Vagina (tissue), 2 donors: Measurements from ENCODE around the gene SCML1. TPM values are rescaled to one million over a fixed set of nuclear protein-coding genes. Genes with fewer than 3 reads are reported as not detected.
A peak's percentile ranks its signal among the peaks of the same experiment; 100 is the strongest.

ENCODE experiments used
- DNase-seq, 2 donors: peaks; one replicate each; pipeline ENCODE4 v3.0.0-alpha.2; 2017; ENCODE audit errors: extremely low spot score in 2 of 2
- H3K27ac ChIP-seq: fragments of 200-600 bp; sonication (generic); one replicate; pipeline ENCODE4 v1.5.1; 2019
- H3K27me3 ChIP-seq: fragments of 200-600 bp; sonication (generic); one replicate; pipeline ENCODE4 v1.5.1; 2019
- H3K36me3 ChIP-seq, 2 donors: fragments of 200-600 bp; sonication (generic); one replicate each; pipeline ENCODE4 v1.5.1; 2017 to 2019
- H3K4me1 ChIP-seq: fragments of 200-600 bp; sonication (generic); one replicate; pipeline ENCODE4 v1.5.1; 2019
- H3K4me3 ChIP-seq, 2 donors: fragments of 200-600 bp; sonication (generic); 1 replicate in 1 of 2; 2 replicates in 1 of 2; pipeline ENCODE4 v1.5.1; 2016 to 2019
- H3K9me3 ChIP-seq: fragments of 200-600 bp; sonication (generic); one replicate; pipeline ENCODE4 v1.5.1; 2019
- POLR2A ChIP-seq, 2 donors: fragments of 450-650 bp; IDR thresholded peaks; one replicate each; pipeline ENCODE4 v1.6.1; 2017; ENCODE audit warnings: antibody characterized with exemption in 2 of 2, mild to moderate bottlenecking in 2 of 2, moderate library complexity in 2 of 2
- POLR2AphosphoS5 ChIP-seq, 2 donors: sonication (generic); formaldehyde crosslinking; IDR thresholded peaks; one replicate each; pipeline ENCODE4 v1.9.0; 2017; ENCODE audit warnings: antibody characterized with exemption in 2 of 2, mild to moderate bottlenecking in 2 of 2, low read depth in 1 of 2; ENCODE audit not compliant: insufficient read depth in 1 of 2
- intact Hi-C: fragments of 100-400 bp; cut with DNase I; formaldehyde crosslinking; loops from one replicate; pipeline ENCODE4 v1.15.1; 2023
- total RNA-seq: library from RNA; depleted of rRNA; stranded (reverse); fragments of >200 nt; gene quantifications from one replicate; pipeline ENCODE4 v1.2.3, GENCODE V29; 2016
- TF ChIP-seq, protein P1 (sequence below), 3 experiments: fragments of 450-650 bp in 2 of 3; fragments of 200-600 bp in 1 of 3; sonication (generic) in 1 of 3; IDR thresholded peaks; one replicate each; pipeline ENCODE4 v1.5.1; 2017 to 2019; ENCODE audit warnings: antibody characterized with exemption in 3 of 3, mild to moderate bottlenecking in 2 of 3, moderate library complexity in 2 of 3

The SCML1 gene
- total RNA-seq, 1 donor from 2014 or later = 11.8 TPM

DNA sequence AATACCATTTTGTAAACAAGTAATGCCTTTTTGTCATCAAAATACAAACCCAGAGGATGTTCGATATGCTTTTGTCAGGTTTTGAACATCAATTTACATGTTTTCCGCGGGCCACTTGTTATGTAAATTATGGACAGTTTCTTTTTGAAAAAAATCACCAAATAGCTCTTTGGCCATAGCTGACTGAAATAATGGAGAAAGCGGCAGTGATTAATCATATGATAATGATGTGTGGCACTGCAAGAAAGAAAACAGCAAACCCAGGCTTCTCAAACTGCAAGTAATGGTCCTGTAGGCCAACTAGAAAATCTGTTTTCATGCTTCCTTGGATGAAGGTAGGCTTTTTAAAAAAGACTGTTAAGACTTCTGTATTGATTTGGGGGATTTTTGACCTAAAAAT is 15.6 kb upstream of the SCML1 start:
- Histone ChIP-seq H3K36me3 (no peaks in the 10 kb centered on the region), H3K27me3 (no peaks in the 10 kb centered on the region), H3K4me1 (no peaks in the 10 kb centered on the region), H3K9me3 (no peaks in the 10 kb centered on the region), H3K4me3 (no peak overlapping the region), H3K27ac (no peak overlapping the region)
- intact Hi-C loops = no loop called here
- TF ChIP-seq POLR2AphosphoS5 (IDR thresholded peaks at IDR 0.05; ENCODE audit: insufficient read depth in 1 of 2, low read depth in 1 of 2) = no peak
- TF ChIP-seq POLR2A (IDR thresholded peaks at IDR 0.05) = no peak
- TF ChIP-seq, protein P1, sequence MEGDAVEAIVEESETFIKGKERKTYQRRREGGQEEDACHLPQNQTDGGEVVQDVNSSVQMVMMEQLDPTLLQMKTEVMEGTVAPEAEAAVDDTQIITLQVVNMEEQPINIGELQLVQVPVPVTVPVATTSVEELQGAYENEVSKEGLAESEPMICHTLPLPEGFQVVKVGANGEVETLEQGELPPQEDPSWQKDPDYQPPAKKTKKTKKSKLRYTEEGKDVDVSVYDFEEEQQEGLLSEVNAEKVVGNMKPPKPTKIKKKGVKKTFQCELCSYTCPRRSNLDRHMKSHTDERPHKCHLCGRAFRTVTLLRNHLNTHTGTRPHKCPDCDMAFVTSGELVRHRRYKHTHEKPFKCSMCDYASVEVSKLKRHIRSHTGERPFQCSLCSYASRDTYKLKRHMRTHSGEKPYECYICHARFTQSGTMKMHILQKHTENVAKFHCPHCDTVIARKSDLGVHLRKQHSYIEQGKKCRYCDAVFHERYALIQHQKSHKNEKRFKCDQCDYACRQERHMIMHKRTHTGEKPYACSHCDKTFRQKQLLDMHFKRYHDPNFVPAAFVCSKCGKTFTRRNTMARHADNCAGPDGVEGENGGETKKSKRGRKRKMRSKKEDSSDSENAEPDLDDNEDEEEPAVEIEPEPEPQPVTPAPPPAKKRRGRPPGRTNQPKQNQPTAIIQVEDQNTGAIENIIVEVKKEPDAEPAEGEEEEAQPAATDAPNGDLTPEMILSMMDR (IDR thresholded peaks at IDR 0.05) = no peak
- DNase-seq = no peak

DNA sequence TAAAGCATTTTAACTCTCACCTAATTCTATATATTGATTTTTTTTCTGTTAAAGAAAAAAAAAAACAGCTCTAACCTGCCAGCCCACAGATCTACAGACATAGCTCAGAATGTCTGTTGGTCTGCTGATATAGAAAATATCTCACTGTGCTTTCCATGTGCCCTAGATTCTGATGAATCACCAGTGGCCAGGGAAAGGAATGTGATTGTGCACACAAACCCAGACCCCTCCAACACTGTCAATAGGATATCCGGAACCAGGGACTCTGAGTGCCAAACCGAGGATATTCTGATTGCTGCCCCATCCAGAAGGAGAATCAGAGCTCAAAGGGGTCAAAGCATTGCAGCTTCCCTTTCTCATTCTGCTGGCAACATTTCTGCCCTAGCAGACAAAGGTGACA is 12.1 kb upstream of the SCML1 start:
- Histone ChIP-seq H3K4me3 (no peak overlapping the region), H3K4me1 (no peaks in the 10 kb centered on the region), H3K9me3 (no peaks in the 10 kb centered on the region), H3K27me3 (no peaks in the 10 kb centered on the region), H3K36me3 (no peaks in the 10 kb centered on the region), H3K27ac (no peak overlapping the region)
- TF ChIP-seq, protein P1 (IDR thresholded peaks at IDR 0.05) = no peak
- TF ChIP-seq POLR2AphosphoS5 (IDR thresholded peaks at IDR 0.05; ENCODE audit: insufficient read depth in 1 of 2, low read depth in 1 of 2) (no peak), POLR2A (IDR thresholded peaks at IDR 0.05) (no peak)
- no peak for DNase-seq
- intact Hi-C loops = no loop called here

DNA sequence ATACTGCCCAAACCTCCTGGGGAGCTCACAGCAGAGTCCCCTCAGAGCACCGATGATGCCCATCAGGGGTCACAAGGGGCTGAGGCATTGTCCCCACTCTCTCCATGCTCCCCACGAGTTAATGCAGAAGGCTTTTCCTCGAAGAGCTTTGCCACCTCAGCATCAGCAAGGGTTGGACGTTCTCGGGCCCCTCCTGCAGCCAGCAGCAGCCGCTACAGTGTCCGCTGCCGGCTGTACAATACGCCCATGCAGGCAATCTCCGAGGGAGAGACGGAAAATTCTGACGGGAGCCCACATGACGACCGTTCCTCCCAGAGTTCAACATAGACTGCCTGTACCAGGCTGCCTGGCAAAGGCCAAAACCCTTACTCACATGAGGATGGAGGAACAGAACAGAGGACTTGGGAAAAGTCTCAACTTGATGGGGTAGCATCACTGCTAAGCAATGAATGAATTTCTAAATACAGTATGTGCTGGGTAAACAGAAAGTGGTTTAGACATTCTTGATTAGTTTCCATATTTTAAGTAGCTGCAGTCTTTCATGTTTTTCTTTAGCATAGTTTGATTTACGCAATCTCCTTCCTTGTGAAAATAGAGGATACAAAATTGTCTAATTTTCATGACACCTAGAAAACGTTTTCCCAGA is 5.0 kb upstream of the SCML1 start:
- Histone ChIP-seq H3K27me3 (no peaks in the 10 kb centered on the region), H3K4me3 (no peak overlapping the region), H3K27ac (no peak overlapping the region), H3K36me3 (no peaks in the 10 kb centered on the region), H3K9me3 (no peaks in the 10 kb centered on the region), H3K4me1 (no peaks in the 10 kb centered on the region)
- intact Hi-C loops = no loop called here
- no peak for DNase-seq
- TF ChIP-seq POLR2AphosphoS5 (IDR thresholded peaks at IDR 0.05; ENCODE audit: insufficient read depth in 1 of 2, low read depth in 1 of 2) = no peak

DNA sequence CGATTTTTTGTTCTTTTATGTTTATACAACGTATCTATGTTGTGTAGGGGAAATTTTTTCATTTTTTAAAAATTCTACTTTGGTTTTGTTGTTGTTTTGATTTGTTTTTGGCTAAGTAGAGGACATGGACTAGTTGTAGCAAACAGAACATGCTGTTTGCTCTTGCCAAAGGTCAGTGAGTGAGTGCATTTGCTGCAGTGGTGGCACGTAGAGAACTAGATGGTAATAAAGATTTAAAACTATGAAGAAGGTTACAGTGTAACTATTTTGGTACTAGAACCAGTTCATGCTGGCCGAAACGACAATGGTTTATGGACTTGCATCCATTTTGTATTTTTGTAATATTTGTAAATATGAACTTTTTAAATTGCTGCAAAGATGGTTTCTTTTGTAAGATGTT is 1.9 kb upstream of the SCML1 start:
- intact Hi-C loops = no loop called here
- H3K9me3 ChIP-seq = no peaks in the 10 kb centered on the region
- H3K36me3 ChIP-seq = no peaks in the 10 kb centered on the region
- H3K4me1 ChIP-seq = no peaks in the 10 kb centered on the region
- no peak for DNase-seq
- H3K27ac ChIP-seq = peak overlapping the region; percentile 77
- TF ChIP-seq POLR2A (IDR thresholded peaks at IDR 0.05) (no peak), POLR2AphosphoS5 (IDR thresholded peaks at IDR 0.05; ENCODE audit: insufficient read depth in 1 of 2, low read depth in 1 of 2) (no peak)
- TF ChIP-seq, protein P1 (IDR thresholded peaks at IDR 0.05) = no peak
- H3K4me3 ChIP-seq = no peak overlapping the region
- no peaks in the 10 kb centered on the region for H3K27me3 ChIP-seq

DNA sequence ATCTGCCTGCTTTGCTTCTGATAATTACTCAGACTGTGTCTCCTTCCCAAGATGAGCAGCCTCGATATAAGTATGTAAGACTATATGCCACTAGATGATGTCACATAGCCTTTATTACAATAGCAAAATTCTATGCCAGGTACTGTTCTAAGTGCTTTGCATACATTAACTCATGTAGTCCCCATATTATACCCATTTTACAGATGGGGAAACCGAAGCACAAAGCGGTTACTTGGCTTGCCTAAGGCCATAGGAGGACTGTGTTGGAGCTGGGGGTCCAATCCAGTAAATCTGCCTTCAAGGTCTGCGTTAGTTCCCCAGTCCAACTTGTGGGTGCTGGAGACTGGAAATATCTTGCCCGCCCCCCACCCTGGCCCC is 826 bp upstream of the SCML1 start:
- intact Hi-C loops = no loop called here
- no peak for DNase-seq
- Histone ChIP-seq H3K9me3 (no peaks in the 10 kb centered on the region), H3K36me3 (no peaks in the 10 kb centered on the region), H3K4me1 (no peaks in the 10 kb centered on the region), H3K27ac (peak overlapping the region; percentile 77), H3K4me3 (peak overlapping the region; percentile 19 to 31), H3K27me3 (no peaks in the 10 kb centered on the region)
- TF ChIP-seq POLR2AphosphoS5 (IDR thresholded peaks at IDR 0.05; ENCODE audit: insufficient read depth in 1 of 2, low read depth in 1 of 2) (no peak), POLR2A (IDR thresholded peaks at IDR 0.05) (no peak)
- TF ChIP-seq, protein P1 (IDR thresholded peaks at IDR 0.05) = no peak
